ENCODE results near the gene WFIKKN2. TPM values are rescaled to one million over a fixed set of nuclear protein-coding genes. Genes with fewer than 3 reads are reported as not detected.
"Not testable (repeated sequence)": the region's sequence is repeated elsewhere in the genome, so short reads cannot be mapped to it uniquely, and the experiment has no call there.

The WFIKKN2 gene
- under 1 TPM; 0.06 to 0.08 TPM for total RNA-seq
- long read RNA-seq, result 0 reads

DNA sequence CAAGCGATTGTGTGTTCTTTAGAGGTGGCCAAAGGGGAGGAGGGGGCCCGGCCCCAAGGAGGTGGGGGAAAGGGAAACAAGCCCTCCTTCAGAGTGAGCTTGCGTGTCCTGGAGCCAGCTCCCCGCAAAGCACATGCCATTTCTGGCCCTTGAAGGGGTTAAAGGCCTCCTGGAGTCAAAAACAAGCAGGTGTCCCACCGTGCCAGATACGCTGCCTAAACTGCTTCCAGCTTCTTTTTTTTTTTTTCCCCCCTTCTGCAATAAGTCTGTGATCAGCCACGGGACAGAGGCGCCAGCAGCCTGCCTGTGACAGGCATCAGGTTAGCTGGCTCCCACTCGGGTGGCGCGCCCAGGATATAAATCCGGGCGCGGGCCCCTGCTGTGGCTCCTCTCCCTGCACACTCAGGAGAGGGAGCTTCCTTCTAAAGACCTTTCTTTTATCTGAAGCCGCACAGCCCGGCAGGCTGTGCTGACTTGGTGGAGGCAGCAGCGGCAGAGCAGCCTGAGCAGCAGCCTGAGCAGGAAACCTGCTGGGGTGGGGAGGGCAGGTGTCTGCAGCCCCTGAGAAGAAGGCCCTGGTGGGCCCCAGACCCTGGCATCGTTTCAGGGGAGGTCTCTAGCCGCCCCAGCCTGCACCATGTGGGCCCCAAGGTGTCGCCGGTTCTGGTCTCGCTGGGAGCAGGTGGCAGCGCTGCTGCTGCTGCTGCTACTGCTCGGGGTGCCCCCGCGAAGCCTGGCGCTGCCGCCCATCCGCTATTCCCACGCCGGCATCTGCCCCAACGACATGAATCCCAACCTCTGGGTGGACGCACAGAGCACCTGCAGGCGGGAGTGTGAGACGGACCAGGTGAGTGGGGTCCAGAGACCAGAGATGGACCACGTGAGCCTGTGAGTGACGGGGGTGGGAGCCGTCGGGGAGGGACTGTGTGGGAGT is at the start of gene WFIKKN2:
Gene WFIKKN2 (plus strand): TSS at position 286 of the 934 bp plus-strand sequence. CDS start 352 bp downstream, at position 638.
- peak; percentile 83 for ATAC-seq
- DNase-seq, result peak in 1 of 2 donors; percentile 40
- intact Hi-C loops (cut with DNase I, micrococcal nuclease), result loop anchor here in 1 of 2 donors (10.0 kb wide), 1 partner anchor 291 kb away; the partner anchor contains the start of gene SPATA20

- ATAC-seq, result no peak
- peak in 1 of 2 donors; percentile 31 for DNase-seq
- intact Hi-C loops (cut with DNase I, micrococcal nuclease), result loop anchor here in 1 of 2 donors (10.0 kb wide), 1 partner anchor 169 kb away; no protein-coding TSS in a partner anchor
These were observed 49.3 kb upstream of the WFIKKN2 start for GRCh38 chr17:50785946-50786570.

- intact Hi-C loops (cut with DNase I, micrococcal nuclease), result loop anchor here in 1 of 2 donors (10.0 kb wide), 1 partner anchor 168 kb away; no protein-coding TSS in a partner anchor
- DNase-seq (no peak), ATAC-seq (no peak)
These were observed 48.3 kb upstream of the WFIKKN2 start for GRCh38 chr17:50787106-50787505.

GRCh38 chr17:50790618-50791017 is 44.8 kb upstream of the WFIKKN2 start:
- ATAC-seq (no peak), DNase-seq (no peak)
- intact Hi-C loops (cut with DNase I, micrococcal nuclease), result no loop called here

DNA sequence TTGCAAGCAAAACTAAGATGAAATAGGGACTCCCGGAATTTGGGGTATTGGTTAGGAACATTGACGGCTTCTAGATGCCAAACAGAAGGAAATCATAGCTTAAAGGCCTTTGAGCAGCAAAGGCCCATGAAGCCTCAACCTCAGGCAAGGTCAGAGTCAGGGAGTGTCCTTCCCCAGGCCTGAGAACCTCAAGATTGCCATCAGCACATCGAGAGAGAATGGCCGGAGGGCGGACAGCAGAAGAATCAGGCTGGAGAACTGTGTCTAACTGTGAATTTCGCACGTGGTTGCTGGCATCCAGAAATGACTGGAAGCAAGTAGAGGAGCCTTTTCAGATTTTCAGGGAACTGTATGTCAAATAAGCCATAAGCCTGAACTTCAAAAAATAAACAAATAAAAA is 43.3 kb upstream of the WFIKKN2 start:
- DNase-seq, result no peak
- ATAC-seq, result no peak
- intact Hi-C loops (cut with DNase I, micrococcal nuclease), result no loop called here

GRCh38 chr17:50793007-50793406 is 42.4 kb upstream of the WFIKKN2 start:
- DNase-seq (no peak), ATAC-seq (no peak)
- intact Hi-C loops (cut with DNase I, micrococcal nuclease), result no loop called here

DNA sequence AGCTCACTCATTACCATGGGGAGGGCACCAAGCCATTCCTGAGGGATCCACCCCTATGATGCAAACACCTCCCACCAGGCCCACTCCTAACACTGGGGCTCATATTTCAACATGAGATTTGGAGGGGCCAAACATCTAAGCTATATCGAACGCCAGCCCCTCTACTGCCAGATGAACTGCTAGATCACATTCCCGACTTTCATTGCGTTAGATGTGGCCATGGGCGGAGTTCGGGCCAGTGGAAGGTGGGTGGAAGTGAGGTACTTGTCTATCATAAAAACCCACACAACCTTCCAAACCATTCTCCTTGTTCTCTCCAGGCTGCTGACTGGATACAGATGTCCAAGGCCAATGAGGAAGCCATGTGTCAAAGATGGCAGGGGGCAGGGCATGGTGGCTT is 41.0 kb upstream of the WFIKKN2 start:
- DNase-seq (no peak), ATAC-seq (no peak)
- intact Hi-C loops (cut with DNase I, micrococcal nuclease), result no loop called here

- intact Hi-C loops (cut with DNase I, micrococcal nuclease), result no loop called here
- no peak for ATAC-seq
- no peak for DNase-seq
These were observed 38.1 kb upstream of the WFIKKN2 start for GRCh38 chr17:50797135-50797810.

DNA sequence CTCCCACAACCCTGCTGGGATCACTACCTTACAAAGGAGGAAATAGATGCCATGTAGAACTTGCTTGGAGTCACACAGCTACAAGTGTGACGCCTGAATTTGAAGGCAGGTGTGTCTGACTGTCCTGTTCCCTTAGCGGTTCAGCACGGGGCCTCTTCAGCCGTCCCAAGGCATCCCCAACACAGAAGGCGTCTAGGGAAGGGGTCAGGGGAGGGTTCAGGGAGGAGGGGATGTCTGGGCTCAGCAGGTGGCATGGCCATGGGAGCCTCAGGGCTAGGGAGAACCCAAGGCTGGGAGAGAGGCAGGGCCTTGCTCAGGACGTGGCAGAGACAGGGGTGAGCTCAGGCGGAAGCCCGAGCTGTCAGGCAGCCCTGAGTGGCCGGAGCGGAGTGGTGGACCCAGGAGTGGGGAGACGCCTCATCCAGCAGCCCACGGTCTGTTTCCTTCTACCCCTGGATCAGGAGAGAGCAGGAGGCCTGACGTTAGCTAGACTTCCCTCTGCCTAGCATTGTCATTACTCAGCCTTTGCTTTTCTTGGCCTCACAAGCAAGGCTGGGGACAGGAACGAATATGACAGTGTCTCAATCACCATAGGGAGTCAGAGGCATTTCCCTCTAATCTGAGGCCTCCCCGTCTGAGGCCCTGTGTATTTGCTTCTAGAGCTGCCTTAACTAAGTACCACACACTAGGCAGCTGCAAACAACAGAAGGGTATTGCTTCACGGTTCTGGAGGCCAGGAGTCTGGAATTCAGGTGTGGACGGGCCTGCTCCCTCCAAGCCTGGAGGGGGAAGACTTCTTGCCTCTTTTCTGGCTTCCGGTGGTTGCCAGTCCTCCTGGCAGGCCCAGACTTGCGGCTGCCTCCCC is 36.7 kb upstream of the WFIKKN2 start:
- intact Hi-C loops (cut with DNase I, micrococcal nuclease), result no loop called here
- no peak for ATAC-seq
- no peak for DNase-seq

GRCh38 chr17:50799582-50799981 is 35.8 kb upstream of the WFIKKN2 start:
- DNase-seq (no peak), ATAC-seq (no peak)
- intact Hi-C loops (cut with DNase I, micrococcal nuclease), result no loop called here

- ATAC-seq (no peak), DNase-seq (no peak)
- intact Hi-C loops (cut with DNase I, micrococcal nuclease), result no loop called here
These were observed 35.1 kb upstream of the WFIKKN2 start for GRCh38 chr17:50800196-50800700.

DNA sequence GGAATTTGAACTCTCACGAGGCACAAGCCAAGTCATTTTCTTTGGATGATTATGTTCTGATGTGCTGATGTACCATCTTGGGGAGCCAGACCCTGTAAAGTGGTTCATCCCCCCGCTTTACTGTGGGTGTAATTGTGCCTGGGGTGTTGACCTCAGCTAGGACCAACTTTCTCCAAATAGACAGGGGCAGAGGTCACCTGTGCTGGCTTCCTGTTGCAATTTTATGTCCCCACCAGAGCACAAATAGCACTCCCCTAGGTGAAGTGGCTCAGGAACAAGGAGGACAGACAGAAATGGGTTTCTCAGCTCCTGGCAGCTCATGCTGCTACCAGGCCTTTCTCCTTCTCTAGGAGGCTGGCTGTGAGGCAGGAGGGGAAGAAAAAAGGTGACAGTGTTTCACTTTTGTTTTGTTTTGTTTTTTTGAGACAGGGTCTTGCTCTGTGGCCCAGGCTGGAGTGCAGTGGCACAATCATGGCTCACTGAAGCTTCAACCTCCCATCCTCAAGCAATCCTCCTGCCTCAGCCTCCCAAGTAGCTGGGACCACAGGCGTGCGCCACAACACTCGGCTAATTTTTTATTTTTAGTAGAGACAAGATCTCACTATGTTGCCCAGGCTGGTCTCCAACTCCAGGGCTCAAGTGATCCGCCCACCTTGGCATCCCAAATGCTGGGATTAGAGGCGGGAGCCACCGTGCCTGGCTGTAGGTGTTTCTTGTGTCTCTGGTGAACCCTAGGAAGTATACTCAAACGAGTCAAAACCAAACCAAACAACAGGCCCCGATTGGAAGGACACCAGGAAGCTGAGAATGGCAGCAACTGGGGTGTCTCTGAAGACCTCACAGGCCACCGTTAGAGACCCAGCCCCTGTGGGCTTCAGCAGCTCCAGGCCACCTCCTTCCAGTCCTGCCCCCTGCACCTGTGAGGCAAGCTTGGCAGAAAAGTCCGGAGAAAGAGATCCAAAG is 32.5 kb upstream of the WFIKKN2 start:
- DNase-seq (no peak), ATAC-seq (no peak)
- intact Hi-C loops (cut with DNase I, micrococcal nuclease), result no loop called here

DNA sequence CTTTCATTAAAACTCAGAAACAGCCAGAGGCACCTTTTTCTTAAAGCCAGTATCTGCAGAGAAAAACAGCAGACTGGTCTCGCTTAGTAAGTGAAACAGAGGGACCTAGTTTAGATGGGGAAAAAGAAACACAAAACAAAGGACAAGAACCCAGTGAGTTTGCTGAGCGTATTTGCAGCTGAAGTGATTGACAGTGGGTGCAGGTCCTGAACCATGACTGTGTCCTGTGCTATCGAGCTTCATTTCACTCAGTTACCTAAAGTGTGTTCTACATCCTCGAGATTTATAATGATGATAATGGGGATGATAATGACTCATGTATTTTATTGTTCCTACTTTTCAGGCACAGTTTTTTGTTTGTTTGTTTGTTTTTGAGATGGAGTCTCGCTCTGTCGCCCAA is 31.7 kb upstream of the WFIKKN2 start:
- DNase-seq (no peak), ATAC-seq (no peak)
- intact Hi-C loops (cut with DNase I, micrococcal nuclease), result no loop called here

DNA sequence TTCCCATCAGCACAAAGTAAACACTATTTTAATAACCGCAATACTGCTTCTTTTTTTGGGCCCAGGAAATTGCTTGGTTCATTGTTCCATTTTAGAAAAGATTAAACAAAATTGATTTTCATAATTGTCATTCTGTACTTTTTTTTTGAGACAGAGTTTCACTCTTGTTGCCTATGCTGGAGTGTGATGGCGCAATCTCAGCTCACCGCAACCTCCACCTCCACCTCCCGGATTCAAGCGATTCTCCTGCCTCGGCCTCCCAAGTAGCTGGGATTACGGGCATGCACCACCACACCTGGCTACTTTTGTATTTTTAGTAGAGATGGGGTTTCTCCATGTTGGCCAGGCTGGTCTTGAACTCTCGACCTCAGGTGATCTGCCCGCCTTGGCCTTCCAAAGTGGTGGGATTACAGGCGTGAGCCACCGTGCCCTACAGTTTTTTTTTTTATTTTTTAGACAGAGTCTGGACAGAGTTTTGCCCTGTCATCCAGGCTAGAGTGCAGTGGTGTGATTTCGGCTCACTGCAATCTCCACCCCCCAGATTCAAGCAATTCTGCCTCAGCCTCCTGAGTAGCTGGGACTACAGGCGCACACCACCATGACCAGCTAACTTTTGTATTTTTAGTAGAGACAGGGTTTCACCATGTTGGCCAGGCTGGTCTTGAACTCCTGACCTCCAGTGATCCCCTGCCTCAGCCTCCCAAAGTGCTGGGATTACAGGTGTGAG is 30.5 kb upstream of the WFIKKN2 start:
- intact Hi-C loops (cut with DNase I, micrococcal nuclease); ATAC-seq; DNase-seq: not testable (repeated sequence)

DNA sequence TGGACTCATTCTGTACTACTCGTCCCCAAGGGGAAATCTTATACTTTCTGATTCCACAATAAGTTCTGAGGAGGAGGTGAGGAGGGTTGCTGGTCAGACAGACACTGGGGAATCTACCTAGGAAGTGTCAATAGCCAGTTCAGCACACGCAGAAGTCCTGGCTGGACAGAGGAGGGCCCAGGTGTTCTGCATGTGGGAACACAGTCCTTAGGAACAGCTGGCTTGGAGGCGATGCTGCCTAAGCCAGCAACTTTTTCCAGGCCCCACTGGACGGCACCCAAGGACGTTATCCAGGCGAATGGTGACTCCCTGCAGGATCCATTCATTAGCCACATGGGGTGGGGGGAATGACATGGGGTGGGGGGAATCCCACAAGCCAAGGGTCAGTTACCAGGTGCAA is 29.9 kb upstream of the WFIKKN2 start:
- intact Hi-C loops (cut with DNase I, micrococcal nuclease), result no loop called here
- ATAC-seq, result no peak

DNA sequence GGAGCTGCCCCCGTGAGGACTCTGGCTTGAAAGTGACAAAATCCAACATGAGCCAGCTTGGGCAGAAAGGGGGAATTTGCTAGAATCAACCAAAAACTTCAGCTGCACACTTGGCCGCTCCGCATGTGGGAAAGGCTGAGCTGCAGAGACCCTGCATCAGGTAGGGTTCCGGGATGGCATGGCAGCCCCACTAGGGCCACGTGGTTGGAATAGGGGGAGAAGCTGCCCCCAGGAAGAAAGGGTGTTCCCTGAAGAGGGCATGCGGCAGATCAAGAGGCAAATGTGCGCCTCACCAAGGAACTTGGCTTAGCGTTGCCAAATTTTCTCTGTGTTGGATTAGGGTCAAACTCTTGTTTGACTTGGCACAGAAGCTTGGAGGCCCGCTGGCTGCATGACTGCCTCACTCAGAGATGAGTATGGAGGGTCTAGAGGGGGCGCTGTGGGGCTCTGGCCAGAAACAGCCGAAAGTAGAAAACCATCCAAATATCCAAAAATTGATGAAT is 29.2 kb upstream of the WFIKKN2 start:
- ATAC-seq (peak; percentile 34), DNase-seq (no peak)
- intact Hi-C loops (cut with DNase I, micrococcal nuclease), result no loop called here

More for the DNA sequence above, 29.9 kb upstream of the WFIKKN2 start:
- no peak for DNase-seq
